GM21619 (cell line): Measurements from ENCODE around the gene IST1.
A peak's percentile ranks its signal among the peaks of the same experiment; 100 is the strongest.
"Not testable (repeated sequence)": the region's sequence is repeated elsewhere in the genome, so short reads cannot be mapped to it uniquely, and the experiment has no call there.

Source experiments
- ATAC-seq: cut with Tn5 transposase; IDR thresholded peaks from one replicate; pipeline ENCODE4 v1.9.1; 2021; ENCODE audit not compliant: unreplicated experiment

Gene IST1

DNA sequence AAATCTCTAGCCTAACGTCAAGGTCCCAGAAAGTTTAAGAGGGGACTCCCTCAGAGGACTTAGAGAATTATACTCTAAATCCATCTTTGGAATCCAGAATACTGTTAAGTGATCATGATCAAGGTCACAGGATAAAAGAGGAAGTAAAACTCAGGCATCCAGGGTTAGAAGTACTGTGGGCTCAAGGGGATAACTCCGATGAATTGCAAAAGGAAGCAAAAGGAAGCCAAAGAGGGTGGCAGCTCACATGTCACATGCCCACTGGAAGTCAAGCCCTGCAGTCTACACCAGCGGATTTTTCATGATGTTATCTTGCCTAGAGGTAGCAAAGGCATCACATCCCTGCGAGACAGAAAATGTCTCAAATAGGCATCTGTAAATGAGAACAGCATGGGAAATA is 15.2 kb upstream of the IST1 start:
- ATAC-seq: no peak

DNA sequence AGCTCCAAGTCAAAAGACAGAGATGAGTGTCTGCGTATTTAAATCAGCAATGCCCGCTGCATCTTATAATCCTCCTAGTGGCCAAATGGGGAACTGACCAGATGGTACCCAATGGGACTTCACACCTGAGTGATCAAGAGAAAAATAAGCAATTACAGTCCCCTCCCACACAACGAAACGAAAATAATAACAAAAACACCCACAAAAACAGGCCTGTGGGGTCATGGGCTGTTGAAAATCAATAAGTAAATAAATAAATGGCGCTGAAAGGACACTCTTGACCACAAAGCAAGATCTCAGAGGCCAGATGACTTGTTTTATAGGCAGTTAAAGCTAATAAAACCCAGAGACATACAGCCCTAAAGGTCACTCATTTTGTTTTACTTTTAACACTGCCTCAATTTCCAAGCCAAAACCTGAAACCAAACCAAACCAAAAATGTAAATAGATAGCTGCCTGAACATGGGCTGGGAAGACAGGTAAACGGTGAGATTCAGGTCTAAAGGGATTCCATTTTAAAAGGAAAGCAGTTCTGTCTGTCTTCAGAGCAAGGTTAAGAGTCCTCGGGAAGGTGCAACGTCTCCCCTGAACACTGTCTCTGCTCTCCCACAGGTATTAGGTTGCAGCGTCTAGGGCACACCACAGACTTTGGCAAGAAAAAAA is 12.7 kb upstream of the IST1 start:
- ATAC-seq: peak; percentile 39

DNA sequence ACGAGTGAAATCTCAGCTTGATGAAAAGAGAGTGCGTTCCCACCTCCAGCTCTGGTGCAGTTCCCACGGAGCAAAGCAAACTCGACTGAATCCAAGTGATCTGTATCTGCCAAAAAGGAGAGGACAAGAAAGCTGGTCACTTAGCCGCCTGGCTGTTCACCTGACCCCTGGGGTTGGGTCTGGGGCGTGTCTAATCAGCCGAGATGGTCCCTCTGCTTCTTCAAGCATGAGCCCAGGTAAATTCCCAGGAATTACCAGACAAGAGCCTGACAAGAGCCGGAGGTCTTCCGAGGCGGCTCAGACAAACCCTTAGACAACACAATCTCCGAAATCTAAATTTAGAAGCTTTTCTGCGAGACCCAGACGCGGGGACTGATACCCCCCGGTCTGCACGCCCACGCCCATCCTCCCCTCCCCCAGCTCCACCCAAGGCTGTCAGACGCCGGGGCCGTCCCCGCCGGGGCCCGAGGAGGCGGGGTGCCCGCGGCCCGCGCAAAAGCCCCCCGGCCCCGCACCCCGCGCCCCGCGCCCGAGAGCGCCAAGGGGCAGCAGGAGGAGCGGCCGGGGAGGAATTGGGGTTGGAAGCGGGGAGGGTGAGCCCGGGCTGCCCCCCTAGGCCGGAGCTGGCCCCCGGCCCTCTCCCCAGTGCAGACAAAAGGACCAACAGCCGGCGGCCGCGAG is 12.0 kb upstream of the IST1 start:
- ATAC-seq: peak; percentile 36

DNA sequence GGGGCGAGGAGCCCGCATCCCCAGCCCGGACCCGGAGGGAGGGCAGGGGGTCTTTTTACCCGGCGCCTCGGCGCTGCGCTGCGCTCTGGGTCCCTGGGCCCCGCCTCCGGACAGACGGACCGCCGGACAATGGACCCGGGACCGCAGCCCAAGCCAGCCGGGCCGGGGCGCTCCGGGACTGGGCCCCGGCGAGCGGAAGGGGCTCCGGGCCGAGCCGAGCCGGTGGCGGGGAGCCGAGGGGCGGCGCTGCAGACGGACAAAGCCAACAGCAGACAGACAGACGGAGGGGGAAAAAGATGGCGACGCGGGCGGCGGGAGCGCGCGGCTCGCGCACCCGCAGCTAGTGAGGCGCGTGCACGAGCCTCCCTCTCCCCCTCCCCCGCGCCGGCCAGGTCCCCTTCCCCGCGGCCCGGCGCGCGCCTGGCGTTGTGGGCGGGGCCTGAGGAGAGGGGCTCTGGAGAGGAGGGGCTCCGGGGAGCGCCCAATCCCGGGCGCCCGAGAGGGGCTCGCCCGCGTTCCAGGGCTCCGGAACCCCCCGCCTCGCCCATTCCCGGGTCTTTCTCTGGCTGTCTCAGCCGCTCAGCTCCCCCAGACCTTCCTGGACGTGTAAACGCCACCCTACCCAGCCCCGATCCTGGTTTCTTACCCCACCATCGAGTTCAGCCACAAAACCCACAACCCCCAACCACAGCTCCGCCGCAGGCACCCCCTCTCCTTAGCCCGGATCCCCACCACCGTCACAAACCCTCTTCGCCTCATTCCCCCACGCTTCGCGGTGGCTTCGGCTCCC is 11.3 kb upstream of the IST1 start, which contains the start of gene ZNF821:
Gene ZNF821, minus strand, starts transcription at position 334 of the 790 bp plus-strand sequence. CDS start 4,236 bp downstream, outside the sequence.
- ATAC-seq: peak; percentile 44

DNA sequence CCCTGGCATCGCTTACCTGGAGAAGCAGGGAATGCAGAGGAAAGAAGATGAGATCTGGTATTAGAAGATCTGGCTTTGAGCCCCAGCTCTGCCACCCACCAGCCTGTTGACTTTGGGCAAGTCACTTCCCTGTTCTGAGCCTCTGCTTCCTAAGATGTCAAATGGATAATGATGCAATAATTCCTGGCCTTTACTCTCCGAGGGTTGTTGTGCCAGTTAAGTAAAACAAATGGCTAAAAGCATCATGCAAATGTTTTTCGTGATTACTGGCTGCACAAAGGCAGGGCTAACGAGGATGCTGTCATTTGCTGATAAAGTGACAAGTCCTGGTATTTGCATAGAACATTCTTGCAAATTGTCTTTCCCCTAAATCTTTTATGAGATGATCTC is 10.1 kb upstream of the IST1 start:
- no peak for ATAC-seq

DNA sequence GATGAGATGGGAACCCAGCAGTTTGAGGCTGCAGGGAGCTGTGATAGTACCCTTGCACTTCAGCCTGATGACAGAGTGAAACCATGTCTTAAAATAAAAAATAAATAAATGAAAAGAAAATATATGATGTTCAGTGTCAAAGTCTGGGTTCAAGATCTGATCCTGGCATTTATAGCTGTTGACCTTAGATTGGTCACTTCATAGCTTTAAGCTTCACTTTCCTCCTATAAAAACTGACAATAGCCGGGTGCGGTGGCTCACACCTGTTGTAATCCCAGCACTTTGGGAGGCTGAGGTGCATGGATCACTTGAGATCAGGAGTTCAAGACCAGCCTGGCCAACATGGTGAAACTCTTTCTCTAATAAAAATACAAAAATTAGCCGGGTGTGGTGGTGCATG is 6.2 kb upstream of the IST1 start:
- ATAC-seq: no peak

DNA sequence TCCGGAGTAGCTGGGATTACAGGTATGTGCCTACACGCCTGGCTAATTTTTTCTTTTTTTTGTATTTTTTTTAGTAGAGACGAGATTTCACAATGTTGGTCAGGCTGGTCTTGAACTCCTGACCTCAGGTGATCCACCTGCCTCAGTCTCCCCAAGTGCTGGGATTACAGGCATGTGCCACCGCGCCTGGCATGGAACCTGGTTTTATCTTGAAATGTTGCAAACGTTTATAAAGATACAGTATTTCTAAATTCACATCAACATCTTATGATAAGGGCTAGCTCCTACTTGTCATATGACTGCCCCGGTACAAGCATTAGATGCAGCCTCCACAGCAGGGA is 1.5 kb upstream of the IST1 start:
- ATAC-seq: no peak

DNA sequence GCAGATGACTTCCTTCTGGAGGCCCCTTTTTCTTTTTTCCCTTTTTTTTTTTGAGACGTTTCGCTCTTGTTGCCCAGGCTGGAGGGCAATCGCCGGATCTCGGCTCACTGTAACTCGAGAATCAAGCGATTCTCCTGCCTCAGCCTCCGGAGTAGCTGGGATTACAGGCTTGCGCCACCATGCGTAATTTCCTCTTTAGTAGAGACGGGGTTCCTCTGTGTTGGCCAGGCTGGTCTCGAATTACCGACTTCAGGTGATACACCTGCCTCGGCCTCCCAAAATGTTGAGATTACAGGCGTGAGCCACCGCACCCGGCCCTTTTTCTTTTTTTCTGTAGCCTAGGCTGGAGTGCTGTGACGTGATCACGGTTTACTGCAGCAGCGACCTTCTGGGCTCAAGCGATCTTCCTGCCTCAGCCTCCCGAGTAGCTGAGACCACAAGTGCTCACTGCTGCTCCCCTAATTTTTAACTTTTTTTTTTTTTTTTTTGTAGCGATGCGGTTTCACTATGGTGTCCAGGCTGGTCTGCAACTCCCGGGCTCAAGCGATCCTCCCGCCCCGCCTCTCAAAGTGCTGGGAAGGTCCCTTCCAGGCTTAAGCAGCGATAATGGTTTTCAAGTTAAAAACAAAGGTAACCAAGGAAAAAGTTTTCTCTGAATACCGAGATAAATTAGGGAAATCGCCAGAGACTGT is 956 bp upstream of the IST1 start:
- peak; percentile 9 for ATAC-seq

DNA sequence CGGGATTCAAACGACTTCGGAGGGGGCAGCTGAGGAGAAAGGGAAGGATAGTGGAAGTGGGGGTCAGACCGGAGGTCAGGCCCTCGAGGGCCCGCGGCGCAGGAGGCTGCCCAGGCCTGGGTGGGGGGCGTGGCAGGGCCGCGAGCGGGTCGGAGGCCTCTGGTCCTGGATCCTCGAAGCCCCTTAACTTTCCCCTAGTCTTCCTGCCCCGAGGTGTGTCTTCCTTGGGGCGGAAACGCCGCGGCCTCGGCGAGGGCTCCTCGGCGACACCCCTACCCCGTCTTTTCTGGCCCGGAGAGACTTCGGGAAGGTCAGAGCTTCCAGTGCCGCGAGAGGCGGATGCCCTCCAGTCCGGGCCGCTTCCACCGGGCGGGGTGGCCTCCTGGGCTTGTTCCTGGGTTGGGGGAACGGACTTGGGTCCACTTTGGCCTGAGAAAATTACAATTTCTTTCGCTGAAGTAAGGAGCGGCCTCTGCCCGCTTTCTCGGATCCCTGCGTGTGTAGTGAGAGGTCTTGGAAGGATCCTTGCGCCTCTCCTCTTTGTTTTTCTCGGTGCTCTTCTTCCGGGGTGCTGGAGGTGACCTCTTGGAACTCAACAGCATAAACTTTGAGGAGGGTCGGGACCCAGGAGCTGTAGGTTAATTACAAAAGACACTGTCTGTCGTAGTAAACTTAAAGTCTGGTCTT is 491 bp downstream of the IST1 start:
- peak; percentile 18 for ATAC-seq

DNA sequence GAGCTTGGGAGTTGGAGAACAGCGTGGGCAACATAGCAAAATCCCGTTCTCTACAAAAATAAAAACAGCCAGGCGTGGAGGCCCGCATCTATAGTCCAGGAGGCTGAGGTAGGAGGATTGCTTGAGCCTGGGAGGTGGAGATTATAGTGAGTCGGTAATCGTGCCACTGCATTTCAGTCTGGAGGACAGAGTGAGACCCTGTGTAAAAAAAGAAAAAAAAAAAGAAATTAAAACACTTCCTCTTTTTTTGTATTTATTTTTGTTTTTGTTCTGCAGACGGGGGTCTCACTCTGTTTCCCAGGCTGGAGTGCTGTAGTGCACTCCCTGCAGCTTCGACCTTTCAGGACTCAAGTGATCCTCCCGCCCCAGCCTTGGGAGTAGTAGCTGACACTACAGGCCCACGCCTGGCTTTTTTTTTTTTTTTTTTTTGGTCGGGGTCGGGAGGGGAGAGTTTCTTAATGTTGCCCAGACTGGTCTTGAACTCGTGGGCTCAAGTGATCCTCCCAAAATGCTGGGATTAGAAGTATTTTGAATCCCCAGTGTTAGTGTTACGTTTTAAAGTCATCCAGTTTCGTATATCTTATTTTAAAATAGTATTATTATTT is 1.5 kb downstream of the IST1 start:
- no peak for ATAC-seq

DNA sequence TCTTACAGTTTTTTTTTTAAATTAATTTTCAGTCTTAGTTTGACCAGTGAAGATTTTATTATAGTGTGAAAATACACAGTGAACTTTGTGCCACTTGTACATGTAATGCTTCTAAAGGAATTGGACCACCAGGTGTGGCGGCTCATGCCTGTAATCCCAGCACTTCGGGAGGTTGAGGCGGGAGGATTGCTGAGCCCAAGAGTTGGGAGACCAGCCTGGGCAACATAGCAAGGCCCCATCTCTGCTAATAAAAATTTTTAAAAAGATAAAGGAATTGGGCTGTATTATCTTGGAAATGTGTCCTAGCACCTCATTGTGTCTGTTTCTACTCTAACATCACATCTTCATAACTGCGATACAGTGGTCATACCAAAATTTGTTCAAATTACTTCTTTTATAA is 3.8 kb downstream of the IST1 start:
- ATAC-seq: no peak

DNA sequence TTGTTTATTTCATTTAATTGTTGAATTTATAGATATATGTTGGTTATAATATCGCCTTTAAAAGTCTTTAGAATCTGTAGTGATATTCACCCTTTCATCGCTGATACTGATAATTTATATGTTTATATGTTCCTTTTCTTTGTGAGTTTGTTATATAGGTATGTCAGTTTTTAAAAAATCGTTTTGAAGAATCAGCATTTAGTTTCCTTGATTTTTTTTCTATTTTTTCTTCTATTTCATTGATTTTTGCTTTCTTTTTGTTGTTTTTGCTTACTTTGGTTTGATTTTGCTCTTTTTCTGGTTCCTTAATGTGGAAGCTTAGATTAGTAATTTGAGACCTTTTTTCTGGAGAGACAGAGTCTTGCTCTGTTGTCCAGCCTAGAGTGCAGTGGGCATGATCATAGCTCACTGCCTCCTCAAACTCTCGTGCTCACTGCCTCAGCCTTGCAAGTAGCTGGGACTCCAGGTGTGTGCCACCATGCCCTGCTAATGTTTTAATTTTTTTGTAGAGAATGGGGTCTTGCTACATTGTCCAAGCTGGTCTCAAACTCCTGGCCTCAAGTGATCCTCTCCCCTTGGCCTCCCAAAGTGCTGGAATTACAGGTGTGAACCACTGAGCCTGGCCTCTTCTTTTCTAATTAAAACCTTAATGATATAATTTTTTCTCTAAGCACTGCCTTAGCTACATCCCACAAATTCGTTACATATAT is 7.5 kb downstream of the IST1 start:
- no peak for ATAC-seq

DNA sequence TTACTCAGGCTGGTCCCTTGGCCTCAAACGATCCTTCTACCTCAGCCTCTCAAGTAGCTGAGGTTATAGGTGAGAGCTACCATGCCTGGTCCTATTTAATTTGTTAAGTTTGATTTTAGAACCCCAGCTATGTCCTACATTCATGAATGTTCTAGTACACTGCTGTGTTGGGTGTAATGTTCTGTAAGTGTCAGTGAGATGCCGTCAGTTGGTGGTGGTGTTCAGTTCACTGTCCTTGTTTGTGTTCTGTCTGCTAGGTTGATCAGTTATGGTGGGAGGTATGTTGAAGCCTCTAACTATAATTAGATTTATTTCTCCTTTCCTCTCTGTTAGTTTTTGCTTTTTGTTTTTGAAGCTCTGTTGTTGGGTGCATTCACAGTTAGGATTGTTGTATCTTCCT is 8.3 kb downstream of the IST1 start:
- no peak for ATAC-seq

DNA sequence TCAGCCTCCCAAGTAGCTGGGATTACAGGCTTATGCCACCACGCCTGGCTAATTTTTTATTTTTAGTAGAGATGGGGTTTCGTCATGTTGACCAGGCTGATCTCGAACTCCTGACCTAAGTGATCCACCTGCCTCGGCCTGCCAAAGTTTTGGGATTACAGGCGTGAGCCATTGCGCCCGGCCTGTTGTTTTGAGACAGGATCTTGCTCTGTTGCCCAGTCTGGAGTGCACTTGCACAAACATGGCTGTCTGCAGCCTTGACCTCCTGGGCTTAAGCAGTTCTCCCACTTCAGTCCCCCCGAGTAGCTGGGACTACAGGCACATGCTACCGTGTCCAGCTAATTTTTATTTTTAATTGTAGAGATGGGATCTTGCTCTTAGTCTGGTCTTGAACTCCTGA is 8.9 kb downstream of the IST1 start:
- ATAC-seq: no peak

DNA sequence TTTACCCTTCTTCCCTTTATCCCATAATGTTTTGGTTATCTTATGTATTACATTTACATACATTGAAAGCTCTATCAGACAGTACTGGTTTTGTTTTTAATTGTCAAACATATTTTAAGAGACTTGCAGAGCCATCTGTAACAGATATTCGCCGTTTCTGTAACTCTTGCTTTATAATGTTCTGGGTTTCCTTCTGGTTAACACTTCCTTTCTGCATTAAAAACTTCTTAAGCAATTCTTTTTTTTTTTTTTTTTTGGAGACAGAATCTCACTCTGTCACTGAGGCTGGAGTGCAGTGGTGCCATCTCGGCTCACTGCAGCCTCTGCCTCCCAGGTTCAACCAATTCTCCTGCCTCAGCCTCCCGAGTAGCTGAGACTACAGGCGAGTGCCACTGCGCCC is 10.4 kb downstream of the IST1 start:
- not testable (repeated sequence) for ATAC-seq

DNA sequence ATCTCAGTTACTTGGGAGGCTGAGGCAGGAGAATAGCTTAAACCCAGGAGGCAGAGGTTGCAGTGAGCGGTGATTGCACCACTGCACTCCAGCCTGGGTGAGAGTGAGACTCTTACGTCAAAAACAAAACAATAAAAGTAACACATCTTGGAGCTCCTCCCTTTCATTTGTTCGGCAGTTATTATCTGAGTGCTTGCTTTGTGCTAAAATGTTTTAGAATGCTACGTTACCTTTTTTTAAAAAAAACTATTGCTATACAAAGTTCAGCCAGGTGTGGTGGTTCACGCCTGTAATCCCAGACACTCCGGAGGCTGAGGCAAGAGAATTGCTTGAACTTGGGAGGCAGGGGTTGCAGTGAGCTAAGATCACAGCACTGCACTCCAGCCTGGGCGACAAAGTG is 15.8 kb downstream of the IST1 start:
- ATAC-seq: no peak

DNA sequence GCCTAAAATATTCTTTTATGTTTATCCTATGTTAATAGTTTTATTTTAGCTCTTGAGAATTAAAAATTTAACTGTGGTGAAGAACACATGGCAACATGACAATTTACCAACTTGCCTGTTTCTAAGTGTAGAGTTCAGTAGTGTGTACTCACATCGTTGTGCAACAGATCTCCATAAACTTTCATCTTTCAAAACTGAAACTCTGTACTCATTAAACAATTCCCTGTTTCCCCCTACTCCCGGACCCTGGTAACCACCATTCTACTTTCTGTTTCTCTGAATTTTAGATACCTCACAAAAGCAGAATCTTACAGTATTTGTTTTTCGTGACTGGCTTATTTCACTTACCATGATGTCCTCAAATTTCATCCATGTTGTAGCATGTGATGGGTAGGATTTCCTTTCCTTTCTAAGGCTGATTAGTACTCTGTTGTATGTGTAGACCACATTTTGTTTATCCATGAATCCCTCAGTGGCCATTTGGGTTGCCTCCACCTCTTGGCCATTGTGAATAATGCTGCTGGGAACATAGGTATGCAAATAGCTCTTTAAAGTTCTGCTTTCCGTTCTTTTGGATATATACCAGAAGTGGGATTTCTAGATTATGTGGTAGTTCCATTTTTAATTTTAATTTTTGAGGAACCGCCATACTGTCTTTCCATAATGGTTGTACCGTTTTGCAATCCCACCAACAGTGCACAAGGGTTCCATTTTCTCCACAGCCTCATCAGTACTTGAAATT is 17.4 kb downstream of the IST1 start:
- no peak for ATAC-seq

DNA sequence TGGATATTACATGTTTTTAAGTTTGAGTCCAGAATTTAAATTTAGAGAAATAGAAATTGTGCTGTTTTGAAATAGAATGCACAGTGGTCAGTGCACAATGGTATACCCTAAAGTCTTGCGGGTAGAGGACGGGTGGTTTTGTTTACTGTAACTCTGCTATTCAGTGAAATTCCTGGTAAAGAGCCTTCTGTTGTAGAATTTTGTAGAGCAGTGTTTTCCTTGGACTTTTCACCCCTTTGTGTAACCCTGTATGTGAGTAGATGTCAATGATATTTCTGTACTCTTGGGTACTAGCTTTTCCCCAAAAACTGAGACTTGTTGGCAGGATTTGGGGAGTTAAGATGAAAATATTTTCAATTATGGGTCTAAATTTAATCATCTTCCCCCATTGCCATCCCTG is 19.5 kb downstream of the IST1 start:
- ATAC-seq: no peak

DNA sequence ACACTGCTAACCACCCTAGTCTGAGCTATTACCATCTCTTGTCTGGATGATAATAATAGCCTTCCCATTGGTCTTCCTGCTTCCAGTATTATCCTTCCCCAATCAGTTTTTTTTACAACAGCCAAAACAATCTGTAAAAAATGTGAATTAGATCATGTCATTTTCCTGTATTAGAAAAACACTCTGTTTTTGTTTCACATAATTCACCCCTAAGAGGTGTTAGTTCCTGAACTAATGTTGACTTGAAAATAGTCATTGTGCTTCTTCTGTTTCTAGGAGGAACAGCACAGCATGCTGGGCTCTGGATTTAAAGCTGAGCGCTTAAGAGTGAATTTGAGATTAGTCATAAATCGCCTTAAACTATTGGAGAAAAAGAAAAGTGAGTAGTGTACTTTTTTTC is 20.0 kb downstream of the IST1 start:
- ATAC-seq: no peak
